Measurements from ENCODE around the gene FNDC8.
"Not testable (repeated sequence)": the region's sequence is repeated elsewhere in the genome, so short reads cannot be mapped to it uniquely, and the experiment has no call there.

Gene FNDC8

DNA sequence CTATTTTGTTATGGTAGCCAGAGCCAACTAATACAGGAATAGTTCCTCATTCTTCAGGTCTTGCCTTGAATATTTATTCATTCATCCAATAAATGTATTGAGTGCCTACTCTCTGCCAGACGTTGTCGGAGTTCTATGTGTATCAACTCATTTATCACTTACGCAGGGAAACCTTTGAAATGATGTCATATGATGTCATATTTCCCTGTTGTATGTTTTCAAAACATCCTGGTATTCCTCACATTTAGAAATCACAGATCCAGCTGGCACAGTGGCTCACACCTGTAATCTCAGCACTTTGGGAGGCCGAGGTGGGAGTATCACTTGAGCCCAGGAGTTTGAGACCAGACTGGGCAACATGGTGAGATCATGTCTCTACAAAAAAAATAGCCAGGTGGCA is 23.4 kb downstream of the FNDC8 start:
- no peak for DNase-seq

DNA sequence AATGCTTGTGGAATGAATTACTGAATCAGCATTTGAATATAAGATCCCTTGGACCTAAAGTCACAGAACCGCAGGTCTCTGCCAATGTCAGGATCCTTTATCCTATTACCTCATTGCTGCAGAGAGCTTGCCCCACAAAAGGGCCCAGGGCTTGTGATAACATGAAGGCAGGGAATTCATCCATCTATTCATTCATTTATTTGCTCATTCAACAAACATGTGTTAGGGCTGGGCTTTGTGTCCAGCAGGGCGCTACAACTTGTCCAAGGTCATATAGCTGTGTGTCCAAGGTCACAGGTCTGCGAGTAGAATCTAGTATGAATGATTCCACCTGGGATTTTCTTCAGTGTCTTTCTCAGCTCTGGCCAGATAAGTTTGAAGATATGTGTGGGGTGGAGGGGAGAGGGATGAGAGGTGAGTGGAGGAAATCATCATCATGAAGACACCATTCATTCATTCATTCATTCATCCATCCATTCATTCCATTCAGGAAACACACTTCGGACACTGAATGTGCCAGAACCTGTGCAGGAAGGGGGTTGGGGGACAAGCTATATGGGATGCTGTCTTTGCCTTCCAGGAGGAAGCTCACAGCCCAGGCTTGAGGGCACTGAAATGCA is 24.9 kb downstream of the FNDC8 start:
- no peak for DNase-seq

DNA sequence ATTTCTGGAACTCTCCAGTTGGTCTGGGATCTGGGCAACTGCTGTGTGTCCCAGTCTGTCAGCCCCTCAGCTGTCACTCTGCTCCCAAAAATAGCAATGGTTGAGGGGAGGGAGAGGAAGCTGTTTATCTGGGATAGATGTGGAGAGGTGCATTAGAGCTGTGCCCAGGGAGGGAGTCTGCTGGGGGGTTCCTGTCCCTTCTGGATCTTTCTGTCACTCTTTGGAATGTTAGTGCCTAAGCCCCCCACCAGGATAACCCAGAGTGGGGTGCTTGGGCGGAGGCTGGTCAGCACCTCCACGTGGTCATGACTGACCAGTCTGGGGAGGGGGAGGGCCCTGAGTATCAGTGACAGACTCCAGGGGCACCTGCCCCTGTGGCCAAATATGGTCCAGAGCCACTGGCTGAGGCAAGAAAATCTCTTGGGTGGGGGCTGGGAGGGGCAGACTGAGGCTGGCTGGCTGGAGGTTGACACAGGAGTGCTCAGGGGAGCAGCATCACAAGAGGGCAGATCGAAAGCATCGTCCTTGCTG is 26.0 kb downstream of the FNDC8 start, which contains the start of gene UNC45B:
Gene UNC45B, plus strand, starts transcription at position 443 of the 531 bp plus-strand sequence. CDS start 447 bp downstream, outside the sequence.
- no peak for DNase-seq

DNA sequence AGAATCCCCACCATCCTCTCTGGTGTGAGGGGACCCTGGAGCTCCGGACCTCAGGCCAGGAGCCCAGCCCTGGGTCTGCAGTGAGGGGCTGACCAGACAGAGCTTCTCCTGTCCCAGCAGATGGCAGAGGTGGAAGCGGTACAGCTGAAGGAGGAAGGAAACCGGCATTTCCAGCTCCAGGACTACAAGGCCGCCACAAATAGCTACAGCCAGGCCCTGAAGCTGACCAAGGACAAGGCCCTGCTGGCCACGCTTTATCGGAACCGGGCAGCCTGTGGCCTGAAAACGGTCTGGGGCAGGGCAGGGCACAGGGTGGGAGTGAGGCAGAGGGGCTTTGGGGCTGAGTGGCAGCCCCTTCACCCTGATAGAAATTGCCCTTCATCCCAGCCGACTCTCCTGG is 26.7 kb downstream of the FNDC8 start:
- DNase-seq, result no peak

DNA sequence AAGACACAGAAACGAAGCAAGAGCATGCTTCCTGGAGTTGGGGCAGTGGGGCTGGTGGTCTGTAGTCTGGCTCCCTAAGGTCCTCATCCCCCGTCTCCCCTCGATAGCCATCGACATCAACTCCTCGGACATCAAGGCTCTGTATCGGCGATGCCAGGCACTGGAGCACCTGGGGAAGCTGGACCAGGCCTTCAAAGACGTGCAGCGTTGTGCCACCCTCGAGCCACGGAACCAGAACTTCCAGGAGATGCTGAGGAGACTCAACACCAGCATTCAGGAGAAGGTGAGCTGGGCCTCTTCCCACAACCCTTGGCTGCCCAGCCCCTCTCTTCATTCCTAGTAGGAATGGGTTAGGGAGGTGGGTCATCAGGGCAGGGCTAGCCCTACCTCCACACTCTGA is 28.5 kb downstream of the FNDC8 start:
- no peak for DNase-seq

DNA sequence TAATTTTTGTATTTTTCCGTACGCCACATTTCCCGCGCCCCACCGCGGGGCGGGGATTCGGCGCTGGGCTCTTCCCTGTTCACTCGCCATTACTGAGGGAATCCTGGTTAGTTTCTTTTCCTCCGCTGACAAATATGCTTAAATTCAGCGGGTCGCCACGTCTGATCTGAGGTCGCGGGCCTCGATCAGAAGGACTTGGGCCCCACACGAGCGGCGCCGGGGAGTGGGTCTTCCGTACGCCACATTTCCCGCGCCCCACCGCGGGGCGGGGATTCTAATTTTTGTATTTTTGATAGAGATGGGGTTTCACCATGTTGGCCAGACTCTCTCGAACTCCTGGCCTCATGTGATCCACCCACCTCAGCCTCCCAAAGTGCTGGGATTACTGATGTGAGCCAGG is 29.7 kb downstream of the FNDC8 start:
- not testable (repeated sequence) for DNase-seq

DNA sequence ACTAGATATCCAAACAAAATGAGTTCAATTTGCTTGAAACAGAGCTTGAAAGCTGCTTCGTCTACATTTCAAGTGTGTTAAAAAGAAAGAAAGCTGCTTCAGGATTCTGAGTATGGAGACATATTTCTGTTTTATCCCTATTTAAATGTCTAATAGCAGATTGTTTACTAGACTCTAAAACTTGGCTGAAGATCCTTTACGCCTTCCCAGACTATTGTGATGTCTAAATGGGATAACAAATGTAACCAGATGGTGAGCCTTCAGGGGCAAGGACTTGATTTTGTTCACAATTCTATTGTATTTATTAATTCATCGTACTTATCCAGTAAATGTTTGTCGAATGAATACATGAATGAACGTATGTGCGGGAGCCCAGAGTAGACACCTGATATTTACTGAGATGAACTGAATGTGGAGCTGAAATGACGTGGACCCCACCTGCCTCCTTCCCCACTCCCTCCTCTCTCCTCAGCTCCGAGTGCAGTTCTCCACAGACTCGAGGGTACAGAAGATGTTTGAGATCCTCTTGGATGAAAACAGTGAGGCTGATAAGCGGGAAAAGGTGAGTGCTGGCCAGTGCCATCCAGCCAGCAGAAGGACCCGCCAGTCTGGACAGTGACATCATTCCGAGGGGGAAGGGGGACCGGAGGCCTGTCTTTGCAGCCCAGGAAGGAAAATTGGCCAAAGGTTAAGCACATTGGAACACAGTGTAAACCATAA is 31.2 kb downstream of the FNDC8 start:
- no peak for DNase-seq

DNA sequence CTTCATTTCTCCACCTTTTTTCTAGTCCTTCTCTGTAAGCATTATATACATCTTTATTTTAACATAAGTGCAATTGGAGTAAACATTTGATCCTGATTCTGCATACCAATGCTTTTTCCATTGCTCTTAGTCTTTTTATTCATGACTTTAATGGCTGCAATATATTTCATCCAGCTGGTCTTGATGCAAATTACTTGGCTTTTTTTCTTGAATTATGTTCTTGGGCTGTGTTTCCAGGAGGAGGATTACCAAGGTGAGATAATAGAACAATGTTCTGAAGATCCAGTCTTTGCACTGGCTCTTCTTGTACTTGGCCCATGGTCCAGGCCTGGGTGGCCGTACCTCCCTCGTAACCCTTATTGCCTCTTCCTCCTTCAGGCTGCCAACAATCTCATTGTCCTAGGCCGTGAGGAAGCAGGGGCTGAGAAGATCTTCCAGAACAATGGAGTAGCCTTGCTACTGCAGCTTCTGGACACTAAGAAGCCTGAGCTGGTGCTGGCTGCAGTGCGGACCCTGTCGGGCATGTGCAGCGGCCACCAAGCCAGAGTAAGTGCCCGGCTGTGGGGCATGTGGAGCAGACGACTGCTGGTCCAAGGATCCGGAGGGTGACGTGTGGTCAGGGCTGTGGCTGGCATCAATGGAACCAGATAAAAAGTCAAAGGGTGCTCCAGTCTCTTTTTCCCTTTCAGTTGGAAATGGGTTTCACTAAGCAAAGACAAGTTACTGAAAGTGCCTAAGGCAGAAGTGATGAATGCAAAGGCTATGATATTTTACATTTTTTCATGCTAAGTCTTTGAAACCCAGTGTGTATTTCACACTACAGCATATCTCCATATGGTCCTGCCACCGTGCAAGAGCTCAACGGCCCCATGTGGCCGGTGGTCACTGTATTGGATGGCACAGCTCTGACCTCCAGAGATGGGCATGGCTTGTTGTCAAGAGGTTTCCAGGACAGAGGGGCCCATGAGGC is 33.1 kb downstream of the FNDC8 start:
- no peak for DNase-seq

DNA sequence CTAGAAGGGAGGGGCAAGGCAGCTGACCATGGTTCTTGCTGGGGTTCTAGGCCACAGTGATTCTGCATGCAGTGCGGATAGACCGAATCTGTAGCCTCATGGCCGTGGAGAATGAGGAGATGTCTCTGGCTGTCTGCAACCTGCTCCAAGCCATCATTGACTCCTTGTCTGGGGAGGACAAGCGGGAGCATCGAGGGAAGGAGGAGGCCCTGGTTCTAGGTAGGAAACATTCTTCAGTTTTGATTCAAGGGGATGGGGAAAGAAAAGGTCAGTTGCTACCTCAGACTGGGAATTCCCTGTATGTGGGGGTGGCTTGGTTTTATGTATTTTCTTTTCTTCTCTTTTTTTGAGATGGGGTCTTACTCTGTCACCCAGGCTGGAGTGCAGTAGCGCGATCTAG is 33.8 kb downstream of the FNDC8 start:
- DNase-seq, result no peak

DNA sequence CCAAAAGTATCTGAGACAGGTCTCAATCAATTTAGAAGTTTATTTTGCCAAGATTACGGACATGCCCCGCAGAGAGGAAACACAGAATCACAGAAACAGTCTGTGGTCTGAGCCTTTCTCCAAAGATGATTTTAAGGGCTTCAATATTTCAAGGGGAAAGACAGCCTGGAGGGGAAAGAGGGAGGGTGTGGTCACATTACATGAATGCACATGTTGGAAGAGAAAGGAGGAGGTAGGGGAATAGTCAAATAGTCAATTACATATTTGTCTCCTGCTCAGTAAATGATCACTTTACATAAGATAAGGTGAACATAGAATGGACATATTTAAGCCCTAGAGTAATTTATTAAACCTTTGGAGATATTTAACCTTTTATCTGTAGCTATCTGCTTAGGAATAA is 38.5 kb downstream of the FNDC8 start:
- DNase-seq, result no peak

DNA sequence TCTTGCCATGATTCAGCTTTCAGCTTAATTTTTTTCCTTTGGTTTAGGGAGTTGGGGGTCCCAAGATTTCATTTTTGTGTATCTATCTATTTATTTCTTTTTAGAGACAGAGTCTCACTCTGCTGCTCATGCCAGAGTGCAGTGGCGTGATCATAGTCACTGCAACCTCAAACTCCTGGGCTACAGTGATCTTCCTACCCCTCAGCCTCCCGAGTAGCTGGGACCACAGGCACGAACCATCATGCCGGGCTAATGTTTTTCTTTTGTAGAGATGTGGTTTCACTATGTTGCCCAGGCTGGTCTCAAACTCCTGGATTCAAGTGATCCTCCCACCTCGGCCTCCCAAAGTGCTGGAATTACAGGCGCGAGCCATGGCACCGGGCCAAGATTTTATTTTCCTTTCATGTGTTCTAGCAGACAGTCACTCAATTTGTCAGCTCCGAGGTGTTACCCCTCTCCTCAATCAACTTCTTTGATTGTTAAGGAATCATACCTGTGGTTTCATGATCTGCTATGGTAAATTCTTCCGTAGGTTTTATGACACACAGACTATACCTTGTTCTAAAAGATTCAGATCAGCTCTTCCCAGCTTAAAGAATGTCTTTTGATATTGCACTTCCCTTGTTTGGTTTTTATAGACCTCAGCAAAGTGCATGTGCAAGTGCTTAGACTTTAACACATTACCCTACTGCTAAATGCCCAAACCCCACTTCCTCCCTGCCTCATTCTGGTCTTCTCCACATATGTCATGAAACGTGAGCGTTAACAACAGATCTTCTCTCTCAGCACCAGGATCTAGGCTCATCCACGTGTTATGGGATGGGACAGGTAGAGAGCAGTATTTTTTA is 39.2 kb downstream of the FNDC8 start:
- DNase-seq, result peak in 3 of 5 experiments; percentile 18 to 75 (median 68)

DNA sequence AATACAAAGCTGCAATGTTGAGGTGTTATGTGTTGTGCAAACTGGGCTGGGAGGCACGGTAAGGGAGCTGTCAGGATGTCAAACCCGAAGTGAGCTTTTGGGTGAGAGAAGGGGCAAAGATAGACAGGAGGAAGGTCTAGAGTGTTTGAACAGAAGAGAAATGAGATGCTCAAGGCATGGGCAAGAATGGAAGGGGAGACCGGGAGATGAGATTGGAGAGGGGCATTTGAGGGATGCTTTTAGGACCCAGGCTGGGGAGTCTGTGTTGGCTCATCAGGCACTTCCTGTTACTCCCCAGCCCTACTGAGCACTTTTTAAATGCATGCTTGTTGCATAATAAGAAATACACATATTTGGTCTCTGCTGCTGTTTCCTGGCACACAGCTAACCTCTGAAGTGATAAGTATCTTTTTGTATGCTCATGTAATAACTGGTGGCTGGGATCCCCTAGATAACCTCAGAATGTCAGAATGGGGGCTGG is 39.9 kb downstream of the FNDC8 start:
- peak in 3 of 5 experiments; percentile 14 to 86 (median 53) for DNase-seq

DNA sequence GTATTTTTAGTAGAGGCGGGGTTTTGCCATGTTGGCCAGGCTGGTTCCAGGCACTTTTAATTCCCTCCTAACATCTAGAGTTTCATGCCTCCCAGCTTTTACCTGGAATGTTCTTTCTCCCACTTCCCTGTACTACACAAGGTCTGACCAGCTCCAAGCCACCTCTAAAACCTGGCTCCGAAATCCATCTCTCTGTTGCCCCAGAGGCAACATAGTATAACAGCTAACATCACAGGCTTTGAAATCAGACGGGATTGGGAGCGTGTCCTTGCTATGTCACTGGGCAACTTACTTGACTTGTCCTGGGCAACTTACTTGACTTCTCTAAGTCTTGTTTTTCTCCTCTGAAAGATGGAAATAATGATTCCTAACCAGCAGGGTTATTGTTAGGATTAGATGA is 41.3 kb downstream of the FNDC8 start:
- DNase-seq, result no peak

DNA sequence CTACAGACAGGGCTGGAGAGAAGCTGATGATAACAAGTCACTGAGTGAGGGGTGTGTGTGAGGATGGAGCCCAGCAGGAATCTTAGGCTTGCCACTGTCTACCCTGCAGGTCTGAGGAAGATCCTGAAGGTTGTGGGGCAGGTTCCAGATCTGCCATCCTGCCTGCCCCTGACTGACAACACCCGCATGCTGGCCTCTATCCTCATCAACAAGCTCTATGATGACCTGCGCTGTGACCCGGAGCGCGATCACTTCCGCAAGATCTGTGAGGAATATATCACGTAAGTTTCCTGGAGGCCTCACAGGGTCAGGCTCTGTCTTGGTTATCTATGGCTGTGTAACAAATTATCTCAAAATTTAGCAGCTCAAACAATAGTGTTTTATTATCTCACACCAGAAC is 42.5 kb downstream of the FNDC8 start:
- no peak for DNase-seq

DNA sequence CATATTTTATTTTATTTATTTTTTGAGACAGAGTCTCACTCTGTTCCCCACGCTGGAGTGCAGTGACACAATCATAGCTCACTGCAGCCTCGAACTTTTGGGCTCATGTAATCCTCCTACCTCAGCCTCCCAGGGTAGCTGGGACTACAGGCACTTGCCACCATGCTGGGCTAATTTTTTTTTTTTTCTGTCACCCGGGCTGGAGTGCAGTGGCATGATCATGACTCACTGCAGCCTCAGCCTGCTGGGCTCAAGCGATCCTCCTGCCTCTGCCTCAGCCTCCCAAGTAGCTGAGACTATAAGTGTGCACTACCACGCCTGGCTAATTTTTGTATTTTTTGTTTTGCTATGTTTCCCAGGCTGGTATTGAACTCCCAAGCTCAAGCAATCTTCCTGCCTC is 43.3 kb downstream of the FNDC8 start:
- DNase-seq, result no peak

DNA sequence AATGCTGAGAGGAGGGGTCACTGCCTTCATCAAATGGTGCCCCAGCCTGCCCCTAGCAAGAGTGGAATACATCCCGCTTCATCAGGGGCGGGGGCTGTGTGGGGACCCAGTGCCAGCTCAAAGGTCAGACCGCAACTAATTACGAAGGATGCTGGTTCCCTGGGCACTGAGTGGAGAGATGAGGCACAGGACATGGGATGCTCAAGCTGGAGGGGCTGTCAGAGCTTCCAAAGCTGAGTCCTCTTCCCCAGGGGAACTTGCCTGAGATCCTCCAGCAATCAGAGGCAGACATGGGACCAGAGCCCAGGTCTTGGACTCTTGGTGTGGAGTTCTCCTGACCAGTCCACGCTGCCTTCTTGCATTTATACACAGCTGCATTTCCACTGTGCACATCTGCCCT is 45.1 kb downstream of the FNDC8 start:
- DNase-seq, result no peak

DNA sequence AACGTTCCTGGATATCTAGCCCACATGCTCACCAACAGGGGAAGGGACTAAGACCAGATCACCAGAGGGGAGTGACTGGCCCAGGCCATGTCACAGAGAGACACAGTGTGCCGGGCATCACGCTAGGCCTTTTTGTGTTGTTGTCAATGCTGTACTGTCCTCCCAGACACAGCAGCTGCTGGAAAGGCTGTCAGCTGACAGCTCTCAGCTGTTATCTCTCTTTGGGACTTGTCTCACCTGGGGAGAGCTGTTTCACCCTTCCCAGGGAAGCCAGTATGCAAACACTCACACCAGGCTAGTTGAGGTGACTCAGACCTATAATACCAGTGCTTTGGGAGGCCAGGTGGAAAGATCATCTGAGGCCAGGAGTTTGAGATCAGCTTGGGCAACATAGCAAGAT is 45.6 kb downstream of the FNDC8 start:
- DNase-seq, result no peak

DNA sequence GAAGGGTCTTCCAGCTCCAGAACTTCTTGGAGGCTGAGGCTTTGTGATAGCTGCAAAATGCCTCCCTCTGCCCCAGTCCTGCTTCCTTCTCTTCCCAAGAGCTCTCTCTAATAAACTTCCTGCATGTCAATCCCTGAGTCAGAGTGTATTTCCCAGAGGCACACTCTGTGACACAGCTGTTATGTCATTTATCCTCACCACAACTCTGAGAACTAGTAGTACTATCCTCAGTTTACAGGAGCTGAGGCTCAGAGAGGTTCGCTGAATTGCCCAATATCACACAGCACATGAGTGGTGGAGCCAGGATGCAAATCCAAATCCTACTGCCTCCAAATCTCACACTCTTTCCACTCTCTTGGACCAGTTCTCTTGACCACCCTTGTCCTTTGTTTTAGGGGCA is 46.3 kb downstream of the FNDC8 start:
- DNase-seq, result no peak

DNA sequence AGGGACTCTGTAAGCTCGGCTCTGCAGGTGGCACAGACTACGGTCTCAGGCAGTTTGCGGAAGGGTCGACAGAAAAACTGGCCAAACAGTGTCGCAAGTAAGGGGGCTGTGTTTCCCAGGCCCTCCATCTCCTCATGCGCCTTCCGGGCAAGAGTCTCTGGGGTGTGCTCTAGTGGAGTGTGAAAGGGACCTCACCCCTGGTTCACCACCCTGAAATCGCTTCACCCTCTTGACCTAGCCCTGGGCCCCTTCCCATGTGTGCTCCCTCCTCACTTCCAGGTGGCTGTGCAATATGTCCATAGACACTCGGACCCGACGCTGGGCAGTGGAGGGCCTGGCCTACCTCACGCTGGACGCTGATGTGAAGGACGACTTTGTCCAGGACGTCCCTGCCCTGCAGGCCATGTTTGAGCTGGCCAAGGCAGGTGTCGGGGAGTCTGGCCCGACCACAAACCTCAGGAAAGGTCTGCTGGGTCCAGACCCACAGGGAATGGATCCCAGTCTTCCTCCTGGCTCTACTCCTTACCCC is 48.5 kb downstream of the FNDC8 start:
- DNase-seq, result no peak

DNA sequence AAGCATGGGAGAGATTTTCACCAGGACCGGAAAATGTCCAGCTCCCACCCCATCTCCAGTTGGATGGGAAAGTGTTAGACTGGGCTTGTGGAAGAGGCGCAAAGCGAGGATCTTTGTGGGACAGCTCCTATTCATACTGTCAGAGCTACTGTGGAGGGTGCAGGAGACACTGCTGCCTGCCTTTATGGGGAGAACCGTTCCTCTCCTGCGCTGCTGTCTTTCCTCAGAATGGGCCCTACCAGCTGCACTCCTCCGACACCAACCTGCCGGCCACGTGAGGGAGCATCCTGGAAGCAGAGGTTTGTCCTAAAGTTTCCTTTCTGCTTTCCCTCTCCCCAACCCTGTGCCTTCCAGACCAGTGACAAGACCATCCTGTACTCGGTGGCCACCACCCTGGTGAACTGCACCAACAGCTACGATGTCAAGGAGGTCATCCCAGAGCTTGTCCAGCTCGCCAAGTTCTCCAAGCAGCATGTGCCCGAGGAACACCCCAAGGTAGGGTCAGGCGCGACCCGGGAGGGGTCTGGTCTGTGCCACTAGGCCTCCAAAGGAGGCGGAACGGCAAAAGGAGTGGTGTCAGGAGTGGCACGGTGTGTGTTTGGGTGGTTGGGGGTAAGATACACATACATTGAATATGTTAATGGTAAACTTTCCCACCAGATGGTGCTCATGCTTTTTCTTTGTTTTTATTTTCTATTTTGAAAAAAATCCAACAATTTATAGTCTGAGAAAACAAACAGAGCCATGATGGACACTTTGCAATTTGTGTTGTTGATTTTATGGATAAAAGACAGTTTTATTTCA is 49.8 kb downstream of the FNDC8 start:
- peak in 2 of 5 experiments; percentile 46 to 60 for DNase-seq

DNA sequence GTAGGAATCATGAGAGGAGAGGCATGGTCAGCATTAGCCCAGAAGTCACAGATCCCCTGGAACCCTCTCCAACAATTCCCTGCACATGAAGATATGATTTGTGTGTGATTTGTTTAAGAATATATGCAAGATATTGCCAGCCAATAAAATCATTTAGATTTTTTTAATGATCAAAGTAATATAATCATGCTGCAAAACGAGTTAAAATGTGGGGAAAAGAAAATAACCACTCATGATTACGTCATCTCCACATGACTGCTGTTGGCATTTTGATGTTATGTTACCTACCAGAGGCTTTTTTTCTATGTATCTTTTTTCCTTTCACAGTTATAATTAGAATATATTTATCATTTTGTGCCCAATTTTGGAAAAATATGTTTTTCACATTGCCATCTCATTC is 50.4 kb downstream of the FNDC8 start:
- peak in 2 of 5 experiments; percentile 10 to 31 for DNase-seq

Data from T-helper 2 cell (primary cell).